Esophagus muscularis mucosa (tissue), 4 donors: ENCODE data around the gene RAPGEF1. TPM values are rescaled to one million over a fixed set of nuclear protein-coding genes. Genes with fewer than 3 reads are reported as not detected.

Source experiments
- DNase-seq: peaks from one replicate; pipeline ENCODE4 v3.0.0-alpha.2; 2017; ENCODE audit errors: extremely low spot score
- H3K27ac ChIP-seq, 4 donors: fragments of 200-600 bp; sonication (generic); replicated peaks in 1 of 4; 1 replicate in 3 of 4; 2 replicates in 1 of 4; pipeline ENCODE4 v1.5.1; 2016 to 2019; ENCODE audit warnings: mild to moderate bottlenecking in 1 of 4
- H3K27me3 ChIP-seq, 4 donors: fragments of 200-600 bp; sonication (generic); one replicate each; pipeline versions ENCODE4 v1.5.1 to v1.6.0; 2016 to 2019
- H3K36me3 ChIP-seq, 4 donors: fragments of 200-600 bp; sonication (generic); one replicate each; pipeline ENCODE4 v1.5.1; 2016 to 2019
- H3K4me1 ChIP-seq, 4 donors: fragments of 200-600 bp; sonication (generic); one replicate each; pipeline ENCODE4 v1.5.1; 2016 to 2019
- H3K4me3 ChIP-seq, 4 donors: fragments of 200-600 bp; sonication (generic); 1 replicate in 2 of 4; 2 replicates in 2 of 4; pipeline ENCODE4 v1.5.1; 2016 to 2019; ENCODE audit warnings: mild to moderate bottlenecking in 4 of 4, moderate library complexity in 1 of 4
- H3K9me3 ChIP-seq, 4 donors: fragments of 200-600 bp; sonication (generic); 1 replicate in 3 of 4; 2 replicates in 1 of 4; pipeline ENCODE4 v1.5.1; 2016 to 2019
- CTCF ChIP-seq, 3 experiments: fragments of 200-600 bp in 2 of 3; fragments of 450-650 bp in 1 of 3; sonication (generic) in 2 of 3; IDR thresholded peaks; one replicate each; pipeline ENCODE4 v1.5.1; 2017 to 2019; ENCODE audit warnings: antibody characterized with exemption in 3 of 3, mild to moderate bottlenecking in 2 of 3, moderate library complexity in 1 of 3
- EP300 ChIP-seq: sonication (generic); formaldehyde crosslinking; IDR thresholded peaks from one replicate; pipeline ENCODE4 v1.6.1; 2017; ENCODE audit warnings: antibody characterized with exemption
- POLR2A ChIP-seq: fragments of 450-650 bp; IDR thresholded peaks from one replicate; pipeline ENCODE4 v1.6.1; 2017; ENCODE audit warnings: antibody characterized with exemption, moderate library complexity, mild to moderate bottlenecking, low read depth
- POLR2AphosphoS5 ChIP-seq, 2 donors: sonication (generic); formaldehyde crosslinking; IDR thresholded peaks; one replicate each; pipeline ENCODE4 v1.6.1; 2017; ENCODE audit warnings: antibody characterized with exemption in 2 of 2
- WGBS: methylation state at CpG from one replicate; pipeline ENCODE4 v1.1.5; 2018; 5-methylcytosine and 5-hydroxymethylcytosine counted together
- intact Hi-C: fragments of 100-400 bp; cut with DNase I; formaldehyde crosslinking; loops from one replicate; pipeline ENCODE4 v1.15.1; 2023
- total RNA-seq, 4 donors: library from RNA; depleted of rRNA; stranded (reverse); fragments of >200 nt; gene quantifications; one replicate each; pipeline versions ENCODE4 v1.1.0 to v1.2.1, GENCODE V29; 2016

RAPGEF1 gene
- total RNA-seq, 4 donors from 2014 or later: 66.6 to 138 (median 101) TPM

DNA sequence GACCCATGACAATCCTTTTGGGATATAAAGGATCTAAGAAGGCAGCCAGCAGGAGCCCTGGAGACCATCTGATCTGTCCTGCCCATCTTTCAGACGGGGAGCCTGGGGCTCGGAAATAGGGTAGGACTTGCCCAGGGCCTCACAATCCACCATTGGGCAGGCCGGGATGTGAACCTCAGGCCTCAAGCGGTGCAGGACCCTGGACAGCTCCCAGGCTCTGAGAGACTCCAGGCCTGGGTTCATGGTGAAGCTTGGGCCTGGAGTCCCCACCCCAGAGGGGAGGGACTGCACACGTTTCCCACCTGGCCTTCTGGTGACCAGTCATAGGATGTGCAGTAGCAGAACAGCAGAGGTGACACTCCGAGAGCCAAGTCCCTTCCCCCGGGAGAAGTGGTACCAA, 36.6 kb upstream of the RAPGEF1 start:
- Histone ChIP-seq H3K36me3 (no peaks in the 10 kb centered on the region), H3K4me3 (no peak overlapping the region), H3K4me1 (no peaks in the 10 kb centered on the region), H3K9me3 (no peaks in the 10 kb centered on the region), H3K27ac (no peak overlapping the region), H3K27me3 (peaks cover 0 to 60% (median 0%) of the 10 kb centered on the region in 4 donors)
- intact Hi-C loops: no loop called here
- DNase-seq: no peak
- WGBS: 9% methylated on average over 7 of the region's 7 CpGs
- no peak for TF ChIP-seq CTCF (IDR thresholded peaks at IDR 0.05)

DNA sequence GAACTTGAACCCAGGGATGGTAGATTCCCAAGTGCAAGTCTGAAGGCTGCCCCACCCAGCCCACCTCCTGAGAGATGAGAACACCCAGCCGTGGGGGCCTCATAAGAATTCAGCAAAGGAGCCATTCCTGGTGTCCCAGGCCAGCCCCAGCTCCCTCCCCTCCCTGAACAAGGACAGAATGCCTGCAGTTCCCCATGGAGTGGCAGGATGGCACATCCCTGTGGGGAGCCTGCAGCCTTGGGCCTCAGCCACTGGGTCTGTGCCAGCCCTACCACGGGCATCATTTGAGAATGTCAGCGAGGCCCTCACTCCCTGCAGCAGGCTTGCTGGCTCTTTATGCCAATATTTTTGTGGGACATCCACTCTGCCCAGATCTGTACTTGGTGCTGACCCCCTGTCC, 36.2 kb upstream of the RAPGEF1 start:
- Histone ChIP-seq H3K4me1 (no peaks in the 10 kb centered on the region), H3K36me3 (no peaks in the 10 kb centered on the region), H3K9me3 (no peaks in the 10 kb centered on the region), H3K27ac (no peak overlapping the region), H3K4me3 (no peak overlapping the region), H3K27me3 (peaks cover 0 to 57% (median 0%) of the 10 kb centered on the region in 4 donors)
- TF ChIP-seq CTCF (IDR thresholded peaks at IDR 0.05): no peak
- no peak for TF ChIP-seq EP300
- TF ChIP-seq POLR2AphosphoS5 (IDR thresholded peaks at IDR 0.05): no peak
- no peak for TF ChIP-seq POLR2A
- DNase-seq: no peak
- 56% methylated on average over 2 of the region's 3 CpGs for WGBS
- intact Hi-C loops: no loop called here

- no peak for DNase-seq
- H3K4me3 ChIP-seq: no peak overlapping the region
- 80% methylated on average over 4 of the region's 6 CpGs for WGBS
- H3K9me3 ChIP-seq: no peaks in the 10 kb centered on the region
- no peaks in the 10 kb centered on the region for H3K4me1 ChIP-seq
- TF ChIP-seq CTCF (IDR thresholded peaks at IDR 0.05): no peak
- no peak for TF ChIP-seq EP300
- no peak for TF ChIP-seq POLR2A
- no peak for TF ChIP-seq POLR2AphosphoS5 (IDR thresholded peaks at IDR 0.05)
- no peaks in the 10 kb centered on the region for H3K36me3 ChIP-seq
- intact Hi-C loops: no loop called here
- H3K27ac ChIP-seq: no peak overlapping the region
- peaks cover 0 to 59% (median 0%) of the 10 kb centered on the region in 4 donors for H3K27me3 ChIP-seq
These were observed 34.8 kb upstream of the RAPGEF1 start for GRCh38 chr9:131774636-131775035.

GRCh38 chr9:131773911-131774379, 34.1 kb upstream of the RAPGEF1 start:
- no peak for DNase-seq
- 21% methylated on average over 6 of the region's 6 CpGs for WGBS
- no peak for TF ChIP-seq EP300
- Histone ChIP-seq H3K36me3 (no peaks in the 10 kb centered on the region), H3K27me3 (peaks cover 0 to 52% (median 0%) of the 10 kb centered on the region in 4 donors), H3K9me3 (no peaks in the 10 kb centered on the region), H3K4me1 (no peaks in the 10 kb centered on the region), H3K27ac (no peak overlapping the region), H3K4me3 (no peak overlapping the region)
- intact Hi-C loops: no loop called here

GRCh38 chr9:131772940-131773339, 33.1 kb upstream of the RAPGEF1 start:
- no peaks in the 10 kb centered on the region for H3K9me3 ChIP-seq
- TF ChIP-seq POLR2A (no peak), EP300 (no peak), CTCF (IDR thresholded peaks at IDR 0.05) (no peak), POLR2AphosphoS5 (IDR thresholded peaks at IDR 0.05) (no peak)
- H3K27ac ChIP-seq: no peak overlapping the region
- intact Hi-C loops: no loop called here
- H3K36me3 ChIP-seq: no peaks in the 10 kb centered on the region
- H3K27me3 ChIP-seq: peaks cover 0 to 56% (median 0%) of the 10 kb centered on the region in 4 donors
- no peaks in the 10 kb centered on the region for H3K4me1 ChIP-seq
- H3K4me3 ChIP-seq: no peak overlapping the region
- DNase-seq: no peak
- 76% methylated on average over 3 of the region's 3 CpGs for WGBS
